NCI-H2107 treated with DMSO at 0.1 percent for 48 hours (cell line): ENCODE results near the gene UNC119.

Experiments used
- DNase-seq: peaks from one replicate; lab custom pipeline; 2025; ENCODE audit not compliant: unreplicated experiment; lab: John Stamatoyannopoulos, UW

The UNC119 gene

GRCh38 chr17:28573521-28573920 lies 21.1 kb upstream of the UNC119 start:
- DNase-seq: no peak

DNA sequence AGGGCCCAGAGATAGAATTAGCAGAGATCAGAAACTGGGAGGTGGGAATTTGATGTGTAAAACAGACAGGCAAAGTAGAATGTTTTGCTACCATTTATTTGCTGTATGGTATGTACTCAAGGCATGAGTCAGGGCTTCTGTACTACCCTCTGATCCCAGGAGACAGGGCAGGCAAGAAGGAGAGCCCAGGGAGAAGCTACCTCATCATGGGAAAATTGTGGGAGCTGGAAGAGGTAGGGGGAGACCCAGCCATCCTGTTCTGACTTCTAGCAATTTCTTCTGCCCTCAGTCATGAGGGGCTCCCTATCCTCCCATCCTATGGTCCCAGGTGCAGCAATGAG lies 20.6 kb upstream of the UNC119 start:
- DNase-seq: no peak

GRCh38 chr17:28572259-28573039 lies 20.0 kb upstream of the UNC119 start:
- DNase-seq: no peak

DNA sequence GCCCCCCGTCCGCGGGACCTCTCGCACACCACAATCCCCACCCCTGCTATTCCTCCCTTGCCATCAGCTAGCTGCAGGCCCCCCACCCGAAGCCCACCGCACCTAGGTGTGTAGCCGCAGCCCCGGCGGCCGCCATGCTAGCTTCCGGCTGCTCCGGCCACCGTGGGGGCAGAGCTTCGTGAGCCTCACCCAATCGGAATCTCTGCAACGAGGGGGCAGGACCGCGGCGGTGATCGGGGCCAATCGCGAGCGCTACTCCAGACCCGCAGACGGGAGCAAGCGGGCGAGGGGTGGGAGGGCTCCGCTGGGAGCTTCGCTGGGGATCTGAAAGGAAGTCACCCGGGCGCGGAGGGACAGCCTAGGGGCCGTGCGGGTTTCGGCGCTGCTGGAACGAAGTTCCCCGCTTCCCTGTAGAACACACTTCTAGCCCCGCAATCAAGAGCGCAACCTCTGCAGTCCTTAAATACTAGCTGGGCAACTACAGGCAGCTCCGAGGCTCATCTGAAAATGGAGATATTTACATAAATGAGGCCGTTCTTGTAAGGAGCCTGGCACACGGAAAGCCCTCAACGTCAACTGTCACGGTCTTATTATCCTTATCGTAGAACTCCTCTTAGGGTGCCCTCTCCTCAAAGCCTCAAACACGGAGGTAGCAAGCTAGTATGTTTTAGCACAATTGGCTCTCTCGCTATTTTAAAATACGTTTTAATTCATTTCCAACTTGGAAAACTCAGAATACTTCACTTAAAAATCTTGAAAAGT lies 19.1 kb upstream of the UNC119 start, which contains the start of gene PIGS:
PIGS (minus strand) TSS at position 164 of the 762 bp plus-strand sequence; CDS start at position 136, 28 bp downstream.
- peak; percentile 92 for DNase-seq

- DNase-seq: peak; percentile 7
Observed at GRCh38 chr17:28570716-28571360, 18.4 kb upstream of the UNC119 start.

DNA sequence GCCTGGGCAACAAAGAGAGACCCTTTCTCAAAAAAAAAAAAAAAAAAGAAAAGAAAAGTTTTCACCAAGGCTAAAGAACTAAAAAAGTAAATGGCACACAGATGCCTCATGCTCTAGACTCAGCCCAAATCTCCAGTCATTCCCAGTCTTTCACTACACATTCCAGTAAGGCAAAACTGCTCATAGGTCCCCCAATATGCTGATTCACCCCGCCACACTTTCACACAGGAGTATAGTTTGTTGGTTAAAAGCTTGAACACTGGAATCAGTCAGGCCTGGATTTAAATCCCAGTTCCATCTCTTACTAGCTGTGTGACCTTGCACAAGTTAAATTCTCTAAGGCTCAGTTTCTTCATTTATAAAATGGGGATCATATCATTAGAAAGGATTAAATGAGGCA lies 17.0 kb upstream of the UNC119 start:
- no peak for DNase-seq

DNA sequence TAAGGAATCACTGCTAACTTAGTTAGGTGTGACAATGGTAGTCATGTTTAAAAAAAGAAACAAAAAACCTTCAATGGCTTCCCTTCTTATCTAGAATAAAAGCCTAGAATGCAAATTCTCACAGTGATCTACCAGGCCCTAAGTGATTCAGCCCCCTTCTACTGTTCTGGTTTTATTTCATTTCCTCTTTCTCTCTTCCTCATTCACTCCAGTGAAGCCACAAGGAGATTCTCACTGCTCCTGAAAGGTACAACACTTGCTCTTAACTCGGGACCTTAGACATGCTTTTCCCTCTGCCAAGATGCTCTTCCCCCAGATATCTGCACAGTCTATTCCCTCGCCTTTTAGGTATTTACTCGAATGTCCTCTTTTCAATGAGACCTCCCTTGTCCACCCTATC lies 15.2 kb upstream of the UNC119 start:
- DNase-seq: no peak

GRCh38 chr17:28563475-28563874 lies 11.1 kb upstream of the UNC119 start:
- no peak for DNase-seq

DNA sequence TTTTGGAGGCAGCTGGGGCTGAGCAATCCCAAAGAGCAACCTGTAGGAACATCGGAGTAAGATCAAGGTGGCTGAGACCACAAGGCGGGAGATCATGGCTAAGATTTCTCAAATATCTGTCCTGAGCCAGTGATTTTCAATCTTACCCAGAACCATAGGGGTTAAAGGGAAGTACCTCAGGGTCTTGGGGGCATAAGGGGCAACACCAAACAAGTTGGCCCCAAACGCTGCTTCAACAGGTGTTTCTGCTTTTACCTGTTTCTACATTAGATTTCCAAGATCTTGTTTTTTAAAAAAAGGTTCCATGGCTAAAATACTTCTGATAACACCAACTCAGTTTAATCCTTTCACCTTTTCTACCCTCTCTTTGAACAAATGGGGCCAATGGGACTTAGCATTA lies 2.6 kb upstream of the UNC119 start:
- DNase-seq: no peak

DNA sequence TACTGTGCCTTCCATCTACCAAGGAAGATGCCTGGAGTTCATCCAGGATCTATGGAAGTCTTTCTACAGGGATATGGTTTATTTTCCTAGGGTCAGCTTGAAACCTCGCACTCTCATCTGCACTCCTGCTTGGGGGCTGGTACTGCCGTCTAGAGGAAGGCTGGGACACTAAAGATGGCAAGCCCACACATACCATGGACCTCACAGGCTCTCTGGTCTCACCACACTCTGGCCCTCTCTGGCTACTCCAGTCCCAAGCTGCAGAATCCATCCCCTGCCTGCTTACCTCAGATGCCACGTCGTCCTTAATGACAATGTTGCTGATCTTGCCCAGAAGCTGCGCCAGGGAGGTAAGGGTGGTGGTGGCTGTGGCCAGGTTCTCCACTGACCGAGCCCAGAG lies 2.1 kb upstream of the UNC119 start:
- DNase-seq: no peak

GRCh38 chr17:28553000-28553505 lies 629 bp upstream of the UNC119 start:
- no peak for DNase-seq

DNA sequence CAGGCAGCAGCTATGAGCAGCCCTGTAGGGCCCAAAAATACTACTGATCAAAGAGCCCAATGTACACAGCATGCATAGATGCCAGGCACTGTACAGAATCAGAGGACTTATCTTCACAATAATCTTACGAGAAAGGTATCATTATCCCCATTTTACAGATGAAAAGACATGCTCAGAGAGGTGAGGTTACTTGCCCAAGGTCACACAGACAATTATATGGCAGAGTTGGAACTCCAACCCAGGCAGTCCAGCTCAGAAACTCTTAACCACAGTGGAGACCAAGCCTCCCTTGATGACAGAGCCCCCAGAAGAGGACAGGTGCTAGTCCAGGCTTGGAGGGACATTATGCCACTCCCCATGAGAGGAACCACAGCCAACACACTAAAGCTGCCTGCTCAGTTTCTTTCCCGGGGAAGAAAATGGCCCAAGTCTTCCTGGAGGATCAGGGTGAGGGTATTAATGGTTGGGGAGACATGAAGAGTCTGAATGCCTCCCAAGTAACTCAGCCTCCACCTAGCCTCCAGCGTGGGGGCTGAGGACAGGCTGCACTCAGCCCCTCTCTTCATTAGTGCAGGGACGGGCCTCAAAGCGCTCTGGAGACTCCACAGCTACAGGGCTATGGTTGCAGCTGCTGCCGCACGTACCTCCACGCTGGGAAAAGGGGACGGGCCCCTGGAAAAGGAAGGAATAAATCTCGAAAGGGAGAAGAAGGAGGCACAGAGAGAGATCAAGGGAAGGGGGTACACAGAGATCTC lies 826 bp downstream of the UNC119 start:
- no peak for DNase-seq

- DNase-seq: no peak
Observed at GRCh38 chr17:28550858-28551257, 1.6 kb downstream of the UNC119 start.

- no peak for DNase-seq
Observed at GRCh38 chr17:28549236-28550132, 2.9 kb downstream of the UNC119 start.

DNA sequence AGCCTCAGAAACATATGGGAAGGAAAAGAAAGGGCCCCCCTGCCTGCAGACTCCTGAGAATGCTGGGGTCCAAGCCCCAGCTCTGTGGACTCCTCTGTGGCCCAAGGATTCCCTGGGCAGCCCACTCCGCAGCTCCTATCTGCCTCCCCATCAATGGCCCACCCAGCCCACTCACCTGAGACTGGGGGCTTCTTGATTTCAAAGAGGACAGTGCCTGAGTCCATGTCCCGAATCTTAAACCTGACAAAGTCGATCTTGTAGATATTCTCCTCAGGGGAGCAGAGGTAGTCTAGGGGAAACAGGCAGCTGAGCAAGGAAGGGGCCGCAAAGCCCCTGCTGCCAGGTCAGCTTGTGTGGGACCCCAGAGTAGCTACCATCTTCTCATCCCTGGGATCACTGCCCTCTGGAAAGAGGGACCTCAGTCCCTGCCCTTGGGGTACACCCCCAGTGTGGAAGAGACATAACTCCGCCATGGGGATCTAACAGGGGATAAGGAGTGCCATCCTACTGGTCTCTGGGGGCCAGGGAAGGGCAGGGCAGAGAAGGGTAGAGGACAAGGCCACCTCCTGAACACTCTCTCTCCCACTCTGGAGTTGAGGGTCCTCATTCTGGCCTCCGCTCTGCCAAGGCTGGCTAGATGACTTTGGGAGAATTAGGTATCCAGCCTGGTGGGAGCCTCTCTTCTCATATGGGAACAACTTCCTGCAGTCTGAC lies 3.9 kb downstream of the UNC119 start:
- DNase-seq: no peak

GRCh38 chr17:28547623-28548416 lies 4.6 kb downstream of the UNC119 start:
- no peak for DNase-seq

GRCh38 chr17:28547096-28547622 lies 5.3 kb downstream of the UNC119 start:
- no peak for DNase-seq

GRCh38 chr17:28545787-28546415 lies 6.5 kb downstream of the UNC119 start:
- no peak for DNase-seq
